ENCODE measurements around the gene CNIH2.

The CNIH2 gene

DNA sequence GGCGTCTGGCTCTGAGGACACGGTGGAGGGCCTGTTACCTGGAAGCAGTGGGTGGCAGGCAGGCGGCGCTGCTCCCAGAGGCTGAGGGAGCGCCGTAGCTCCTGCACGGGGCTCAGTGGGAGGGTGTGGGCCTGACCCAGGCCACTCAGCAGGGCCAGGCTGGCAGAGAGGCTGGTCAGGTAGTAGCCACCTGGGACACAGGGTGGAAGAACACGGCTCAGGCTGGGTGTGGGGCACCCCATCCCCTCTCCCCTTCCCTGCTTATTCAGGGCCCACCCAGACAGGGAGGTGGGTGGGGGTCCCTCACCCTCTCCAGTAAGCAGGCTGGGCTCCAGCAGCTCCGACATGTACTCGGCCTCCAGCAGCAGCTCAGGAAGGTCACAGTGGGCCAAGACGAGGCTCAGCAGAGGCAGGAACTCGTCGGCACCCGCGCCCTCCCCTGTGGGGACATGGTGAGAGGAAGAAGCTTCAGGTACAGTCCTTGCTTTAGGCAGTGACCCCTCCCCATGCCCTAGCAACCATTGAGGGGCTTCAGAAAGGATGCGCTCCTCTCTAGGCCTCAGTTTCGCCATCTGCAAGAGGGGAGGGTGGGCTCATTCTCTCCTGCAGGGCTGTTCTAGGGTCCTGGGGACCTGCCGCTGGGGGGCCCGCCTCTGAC, 55.4 kb downstream of the CNIH2 start:
- DNase-seq: no peak

Data from NK-92 treated with Interleukin-12 subunit alpha and Interleukin-12 subunit beta, amount 100 ng/mL, for 24 hours (cell line).